Measurements from ENCODE around the gene DPP6.

DPP6 gene

GRCh38 chr7:154451480-154452457, 399.6 kb downstream of the DPP6 start:
- H3K27ac ChIP-seq: no peak overlapping the region
- H3K4me1 ChIP-seq: no peaks in the 10 kb centered on the region
- H3K4me3 ChIP-seq (ENCODE audit: low read depth, low read length): no peak overlapping the region
- H3K27me3 ChIP-seq (ENCODE audit: control insufficient read depth, insufficient read depth, low read length): no peaks in the 10 kb centered on the region
- no peak overlapping the region for H3K9ac ChIP-seq
- H3K36me3 ChIP-seq (ENCODE audit: control insufficient read depth, insufficient read depth, low read length): no peaks in the 10 kb centered on the region
- H3K4me2 ChIP-seq (ENCODE audit: low read length): no peak overlapping the region
- H2AFZ ChIP-seq: no peak overlapping the region
- H3K9me3 ChIP-seq (ENCODE audit: control insufficient read depth, low read length): no peaks in the 10 kb centered on the region
- no peaks in the 10 kb centered on the region for H3K79me2 ChIP-seq
- TF ChIP-seq CTCF (IDR thresholded peaks at IDR 0.05): no peak

GRCh38 chr7:154463794-154464193, 411.6 kb downstream of the DPP6 start:
- H3K27ac ChIP-seq: no peak overlapping the region
- H3K27me3 ChIP-seq (ENCODE audit: control insufficient read depth, insufficient read depth, low read length): no peaks in the 10 kb centered on the region
- no peaks in the 10 kb centered on the region for H3K9me3 ChIP-seq (ENCODE audit: control insufficient read depth, low read length)
- no peak overlapping the region for H3K9ac ChIP-seq
- H2AFZ ChIP-seq: no peak overlapping the region
- TF ChIP-seq CTCF (IDR thresholded peaks at IDR 0.05): no peak
- H3K36me3 ChIP-seq (ENCODE audit: control insufficient read depth, insufficient read depth, low read length): no peaks in the 10 kb centered on the region
- H3K4me3 ChIP-seq (ENCODE audit: low read depth, low read length): no peak overlapping the region
- H3K79me2 ChIP-seq: no peaks in the 10 kb centered on the region
- no peaks in the 10 kb centered on the region for H3K4me1 ChIP-seq
- H3K4me2 ChIP-seq (ENCODE audit: low read length): no peak overlapping the region

GRCh38 chr7:154469652-154470051, 417.5 kb downstream of the DPP6 start:
- Histone ChIP-seq H3K36me3 (ENCODE audit: control insufficient read depth, insufficient read depth, low read length) (no peaks in the 10 kb centered on the region), H3K27ac (no peak overlapping the region), H3K9ac (no peak overlapping the region), H2AFZ (no peak overlapping the region), H3K27me3 (ENCODE audit: control insufficient read depth, insufficient read depth, low read length) (no peaks in the 10 kb centered on the region), H3K4me1 (no peaks in the 10 kb centered on the region), H3K9me3 (ENCODE audit: control insufficient read depth, low read length) (no peaks in the 10 kb centered on the region), H3K79me2 (no peaks in the 10 kb centered on the region), H3K4me3 (ENCODE audit: low read depth, low read length) (no peak overlapping the region), H3K4me2 (ENCODE audit: low read length) (no peak overlapping the region)
- no peak for TF ChIP-seq CTCF (IDR thresholded peaks at IDR 0.05)

- Histone ChIP-seq H2AFZ (no peak overlapping the region), H3K9me3 (ENCODE audit: control insufficient read depth, low read length) (no peaks in the 10 kb centered on the region), H3K27me3 (ENCODE audit: control insufficient read depth, insufficient read depth, low read length) (no peaks in the 10 kb centered on the region), H3K27ac (no peak overlapping the region), H3K36me3 (ENCODE audit: control insufficient read depth, insufficient read depth, low read length) (no peaks in the 10 kb centered on the region), H3K4me3 (ENCODE audit: low read depth, low read length) (no peak overlapping the region), H3K79me2 (no peaks in the 10 kb centered on the region), H3K4me2 (ENCODE audit: low read length) (no peak overlapping the region), H3K9ac (no peak overlapping the region), H3K4me1 (no peaks in the 10 kb centered on the region)
- TF ChIP-seq CTCF (IDR thresholded peaks at IDR 0.05): no peak
Measured at GRCh38 chr7:154472343-154472742, 420.1 kb downstream of the DPP6 start.

GRCh38 chr7:154473360-154473759, 421.2 kb downstream of the DPP6 start:
- H3K9ac ChIP-seq: no peak overlapping the region
- H3K4me2 ChIP-seq (ENCODE audit: low read length): no peak overlapping the region
- H3K36me3 ChIP-seq (ENCODE audit: control insufficient read depth, insufficient read depth, low read length): no peaks in the 10 kb centered on the region
- H3K9me3 ChIP-seq (ENCODE audit: control insufficient read depth, low read length): no peaks in the 10 kb centered on the region
- H3K27ac ChIP-seq: no peak overlapping the region
- no peak overlapping the region for H3K4me3 ChIP-seq (ENCODE audit: low read depth, low read length)
- no peaks in the 10 kb centered on the region for H3K4me1 ChIP-seq
- no peaks in the 10 kb centered on the region for H3K27me3 ChIP-seq (ENCODE audit: control insufficient read depth, insufficient read depth, low read length)
- no peaks in the 10 kb centered on the region for H3K79me2 ChIP-seq
- TF ChIP-seq CTCF (IDR thresholded peaks at IDR 0.05): no peak
- no peak overlapping the region for H2AFZ ChIP-seq
